HuH-7.5 (cell line): ENCODE results near the gene VWA5A.

Experiments
- DNase-seq: peaks from one replicate; pipeline ENCODE4 v3.0.0; 2011; ENCODE audit warnings: low spot score

The VWA5A gene

GRCh38 chr11:124114942-124115781, at the start of gene VWA5A:
Gene VWA5A (plus strand): TSS chr11:124115450. CDS start chr11:124117512, 2,062 bp downstream.
- DNase-seq = peak; percentile 52

GRCh38 chr11:124068601-124069110, 46.6 kb upstream of the VWA5A start:
- DNase-seq = no peak

GRCh38 chr11:124069429-124070401, 45.5 kb upstream of the VWA5A start:
- no peak for DNase-seq

- peak; percentile 33 for DNase-seq
These were observed 44.2 kb upstream of the VWA5A start for GRCh38 chr11:124070915-124071622.

- DNase-seq = no peak
These were observed 43.7 kb upstream of the VWA5A start for GRCh38 chr11:124071623-124071948.

GRCh38 chr11:124072147-124072546, 43.1 kb upstream of the VWA5A start:
- DNase-seq = no peak

GRCh38 chr11:124074554-124074953, 40.7 kb upstream of the VWA5A start:
- DNase-seq = no peak

GRCh38 chr11:124075492-124075840, 39.8 kb upstream of the VWA5A start:
- DNase-seq = no peak

GRCh38 chr11:124075841-124076651, 39.2 kb upstream of the VWA5A start:
- DNase-seq = no peak

GRCh38 chr11:124077266-124077665, 38.0 kb upstream of the VWA5A start:
- DNase-seq = no peak

- DNase-seq = no peak
These were observed 36.7 kb upstream of the VWA5A start for GRCh38 chr11:124078591-124078990.

GRCh38 chr11:124079631-124080326, 35.5 kb upstream of the VWA5A start:
- DNase-seq = no peak

- DNase-seq = no peak
These were observed 34.8 kb upstream of the VWA5A start for GRCh38 chr11:124080327-124081001.

- DNase-seq = no peak
These were observed 33.8 kb upstream of the VWA5A start for GRCh38 chr11:124081483-124081882.

GRCh38 chr11:124082371-124082770, 32.9 kb upstream of the VWA5A start:
- no peak for DNase-seq

GRCh38 chr11:124085583-124085982, 29.7 kb upstream of the VWA5A start:
- no peak for DNase-seq

GRCh38 chr11:124085997-124086846, 29.0 kb upstream of the VWA5A start:
- DNase-seq = no peak

- DNase-seq = no peak
These were observed 24.3 kb upstream of the VWA5A start for GRCh38 chr11:124090996-124091395.

- no peak for DNase-seq
These were observed 21.9 kb upstream of the VWA5A start for GRCh38 chr11:124093330-124093729.
